Neural cell (in vitro differentiated cells): ENCODE data around the gene ANAPC15.

ENCODE experiments used
- CTCF ChIP-seq: fragments of 450-650 bp; IDR thresholded peaks from 2 replicates; pipeline ENCODE4 v1.5.1; 2014; ENCODE audit warnings: antibody characterized with exemption, mild to moderate bottlenecking, moderate library complexity; ENCODE audit not compliant: poor library complexity, severe bottlenecking
- EZH2 ChIP-seq: fragments of 200-600, 300-800 bp; shearing (Covaris generic), sonication (generic); IDR thresholded peaks from 2 replicates; pipeline ENCODE4 v1.6.1; 2014; ENCODE audit warnings: antibody characterized with exemption, low read length, borderline replicate concordance, mild to moderate bottlenecking; ENCODE audit not compliant: insufficient read depth, poor library complexity, severe bottlenecking

- TF ChIP-seq CTCF: no peak
- no peak for TF ChIP-seq EZH2
Measured at GRCh38 chr11:72160319-72160718, 47.8 kb upstream of the ANAPC15 start.
